22Rv1 (cell line): ENCODE results near the gene MAT2A.

Experiments
- H3K27ac ChIP-seq: fragments of 450-650 bp; 2 replicates; pipeline ENCODE4 v1.5.1; 2017
- CTCF ChIP-seq: fragments of 450-650 bp; IDR thresholded peaks from 2 replicates; pipeline ENCODE4 v1.5.1; 2017; ENCODE audit warnings: mild to moderate bottlenecking
- ZFX ChIP-seq: fragments of 450-650 bp; IDR thresholded peaks from 2 replicates; pipeline ENCODE4 v1.6.1; 2017; ENCODE audit warnings: antibody characterized with exemption, borderline replicate concordance

The MAT2A gene

GRCh38 chr2:85584857-85585780, 46.2 kb downstream of the MAT2A start:
- H3K27ac ChIP-seq = no peak overlapping the region
- no peak for TF ChIP-seq ZFX
- no peak for TF ChIP-seq CTCF

- TF ChIP-seq ZFX = no peak
- TF ChIP-seq CTCF = no peak
- no peak overlapping the region for H3K27ac ChIP-seq
Observed at GRCh38 chr2:85585781-85586105, 46.8 kb downstream of the MAT2A start.

- H3K27ac ChIP-seq = no peak overlapping the region
- TF ChIP-seq CTCF (no peak), ZFX (no peak)
Observed at GRCh38 chr2:85588236-85588635, 49.3 kb downstream of the MAT2A start.

- H3K27ac ChIP-seq = no peak overlapping the region
- TF ChIP-seq CTCF = no peak
- no peak for TF ChIP-seq ZFX
Observed at GRCh38 chr2:85588645-85589044, 49.7 kb downstream of the MAT2A start.

GRCh38 chr2:85589181-85589580, 50.2 kb downstream of the MAT2A start:
- no peak for TF ChIP-seq CTCF
- no peak for TF ChIP-seq ZFX
- no peak overlapping the region for H3K27ac ChIP-seq

- H3K27ac ChIP-seq = no peak overlapping the region
- TF ChIP-seq ZFX (no peak), CTCF (no peak)
Observed at GRCh38 chr2:85589982-85590791, 51.2 kb downstream of the MAT2A start.

GRCh38 chr2:85590950-85591349, 52.0 kb downstream of the MAT2A start:
- no peak overlapping the region for H3K27ac ChIP-seq
- TF ChIP-seq ZFX (no peak), CTCF (no peak)
